Heart right ventricle (tissue), 16 donors: ENCODE data around the gene TRIM40. TPM values are rescaled to one million over a fixed set of nuclear protein-coding genes. Genes with fewer than 3 reads are reported as not detected.

Experiments
- ATAC-seq, 8 donors: fragments of 200-7000 bp; cut with Tn5 transposase; one replicate each; pipeline ENCODE4 v1.9.1; 2020; ENCODE audit warnings: mild to moderate bottlenecking in 8 of 8, moderate library complexity in 8 of 8, moderate number of reproducible peaks in 1 of 8
- DNase-seq, 2 donors: peaks; one replicate each; pipeline ENCODE4 v3.0.0-alpha.2; 2020
- H3K27ac ChIP-seq, 10 donors: fragments of 200-600 bp; sonication (generic) in 2 of 10; one replicate each; pipeline versions ENCODE4 v1.5.0 to v1.8.0; 2020 to 2022; ENCODE audit warnings: mild to moderate bottlenecking in 3 of 10
- H3K27me3 ChIP-seq, 7 donors: fragments of 200-600 bp; one replicate each; pipeline ENCODE4 v1.8.0; 2021 to 2022; ENCODE audit warnings: mild to moderate bottlenecking in 2 of 7
- H3K36me3 ChIP-seq, 9 donors: fragments of 200-600 bp; sonication (generic) in 1 of 9; one replicate each; pipeline versions ENCODE4 v1.5.0 to v1.8.0; 2020 to 2022; ENCODE audit warnings: mild to moderate bottlenecking in 2 of 9
- H3K4me1 ChIP-seq, 9 donors: fragments of 200-600 bp; sonication (generic) in 1 of 9; one replicate each; pipeline versions ENCODE4 v1.5.0 to v1.8.0; 2020 to 2022; ENCODE audit warnings: mild to moderate bottlenecking in 4 of 9
- H3K4me3 ChIP-seq, 10 donors: fragments of 200-600 bp; sonication (generic) in 2 of 10; one replicate each; pipeline versions ENCODE4 v1.5.0 to v1.8.0; 2020 to 2022; ENCODE audit warnings: mild to moderate bottlenecking in 7 of 10, moderate library complexity in 2 of 10
- H3K9me3 ChIP-seq, 11 donors: fragments of 200-600 bp in 10 of 11; sonication (generic) in 2 of 11; one replicate each; pipeline versions ENCODE4 v1.5.0 to v1.8.0; 2013 to 2022; ENCODE audit warnings: mild to moderate bottlenecking in 2 of 11, control low read depth in 1 of 11, moderate library complexity in 1 of 11
- WGBS, 2 donors: extraction: QIAGEN DNeasy Blood & Tissue Kit; methylation state at CpG; one replicate each; pipeline ENCODE4 v1.1.7; 2013; ENCODE audit warnings: inconsistent platforms in 1 of 2; 5-methylcytosine and 5-hydroxymethylcytosine counted together
- intact Hi-C, 10 donors: fragments of 100-400 bp; cut with DNase I; formaldehyde crosslinking; loops; one replicate each; pipeline versions ENCODE4 v1.11.1 to v1.14.2; 2022
- long read RNA-seq, 3 donors: library from polyadenylated mRNA; unstranded; transcript quantifications; one replicate each; pipeline ENCODE4 v2.0.0, GENCODE V29; 2020 to 2021
- polyA plus RNA-seq, 2 donors: library from polyadenylated mRNA; stranded (reverse); fragments of 200-250 nt; gene quantifications; one replicate each; pipeline ENCODE4 v1.2.3, GENCODE V29; 2013
- total RNA-seq, 10 donors: library from RNA; stranded (reverse); fragmentation: NEBNext Ultra II Directional in 3 of 10; extraction: Animal tissue kit (Norgen Biotek cat#: 25700) in 3 of 10; gene quantifications; one replicate each; pipeline versions ENCODE4 v1.2.1 to v1.2.4, GENCODE V29; 2021 to 2023
- TF ChIP-seq, protein P1 (sequence below), 9 donors: fragments of 200-600 bp; sonication (generic) in 2 of 9; IDR thresholded peaks; one replicate each; pipeline versions ENCODE4 v1.5.0 to v1.8.0; 2021 to 2022; ENCODE audit warnings: antibody characterized with exemption in 9 of 9, mild to moderate bottlenecking in 5 of 9, moderate library complexity in 1 of 9
- donor health status: Arrhythmogenic right ventricular cardiomyopathy.
- donor health status: ischemic (EF 13 %, LVEDD 7.1; RV severe dilation, severe dysfunction).
- donor health status: healthy with polysubstance abuse.
- donor health status: DM: no; HTN: yes; CAD: no.
- donor health status: DM: no; HTN: no; CAD: no.
- donor health status: ischemic (EF 25% LVEDD 6.9; RV normal size, moderate dysfunction).
- donor health status: ischemic (EF 25% LVEDD 5.7; RV mildly dilated, moderate dysfunction).
- donor health status: healthy.
- donor health status: DM: yes; HTN: yes; CAD: no.
- donor health status: Ischemic cardiomyopathy.
- donor health status: ischemic (EF 35%, LVEDD 5.7; RV mildly dilated, moderate dysfunction).
- donor health status: nonischemic (EF 11% LVEDD 7.7; RV severe dilation, severe dysfunction).
- donor health status: DM: yes; HTN: yes; CAD: no.
- donor health status: PGD.
- donor health status: ischemic (EF 29% LVEDD 5.4; RV normal size, mild dysfunction).
- donor health status: nonischemic (EF 23%, LVEDD 6.1; RV moderate dilation, normal function).

The TRIM40 gene, protein sequence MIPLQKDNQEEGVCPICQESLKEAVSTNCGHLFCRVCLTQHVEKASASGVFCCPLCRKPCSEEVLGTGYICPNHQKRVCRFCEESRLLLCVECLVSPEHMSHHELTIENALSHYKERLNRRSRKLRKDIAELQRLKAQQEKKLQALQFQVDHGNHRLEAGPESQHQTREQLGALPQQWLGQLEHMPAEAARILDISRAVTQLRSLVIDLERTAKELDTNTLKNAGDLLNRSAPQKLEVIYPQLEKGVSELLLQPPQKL
- total RNA-seq, result not detected
- polyA plus RNA-seq, result not detected
- long read RNA-seq, donor 1, result 0 reads
- long read RNA-seq, donor 2, result 0 reads
- long read RNA-seq, donor 3, result 0 reads

DNA sequence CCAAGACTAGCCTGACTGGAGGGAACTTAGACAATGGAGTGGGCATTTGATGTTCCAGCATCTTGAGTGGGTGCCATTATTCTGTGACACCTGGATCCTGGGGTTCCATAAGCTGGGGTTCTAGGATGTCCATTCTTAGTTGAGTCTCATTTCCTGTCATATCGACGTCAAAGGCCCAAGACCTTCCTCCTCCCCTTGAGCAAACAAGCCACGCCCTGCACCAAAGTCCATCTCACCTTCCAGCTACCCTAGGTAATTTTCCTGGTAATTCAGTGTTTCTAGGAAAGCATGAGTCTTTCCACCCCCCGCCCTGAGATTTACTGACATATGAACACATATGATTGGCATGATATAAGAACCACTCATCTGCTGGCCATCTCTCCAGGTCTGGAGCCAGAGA is at the start of gene TRIM40:
Gene TRIM40, plus strand, starts transcription at position 384 of the 400 bp plus-strand sequence. CDS start 897 bp downstream, outside the sequence.
- intact Hi-C loops, result loop anchor here in 2 of 10 donors (10.0 kb wide), 2 partner anchors 121 to 291 kb away; no protein-coding TSS in a partner anchor
- H3K36me3 ChIP-seq, result no peaks in the 10 kb centered on the region
- DNase-seq (no peak), ATAC-seq (no peak)
- H3K27ac ChIP-seq, result no peak within 1 kb of the TSS
- H3K9me3 ChIP-seq, result no peaks in the 10 kb centered on the region
- H3K4me1 ChIP-seq, result peaks cover 0 to 4% (median 0%) of the 10 kb centered on the region in 9 donors
- H3K4me3 ChIP-seq, result no peak within 1 kb of the TSS
- TF ChIP-seq, protein P1, sequence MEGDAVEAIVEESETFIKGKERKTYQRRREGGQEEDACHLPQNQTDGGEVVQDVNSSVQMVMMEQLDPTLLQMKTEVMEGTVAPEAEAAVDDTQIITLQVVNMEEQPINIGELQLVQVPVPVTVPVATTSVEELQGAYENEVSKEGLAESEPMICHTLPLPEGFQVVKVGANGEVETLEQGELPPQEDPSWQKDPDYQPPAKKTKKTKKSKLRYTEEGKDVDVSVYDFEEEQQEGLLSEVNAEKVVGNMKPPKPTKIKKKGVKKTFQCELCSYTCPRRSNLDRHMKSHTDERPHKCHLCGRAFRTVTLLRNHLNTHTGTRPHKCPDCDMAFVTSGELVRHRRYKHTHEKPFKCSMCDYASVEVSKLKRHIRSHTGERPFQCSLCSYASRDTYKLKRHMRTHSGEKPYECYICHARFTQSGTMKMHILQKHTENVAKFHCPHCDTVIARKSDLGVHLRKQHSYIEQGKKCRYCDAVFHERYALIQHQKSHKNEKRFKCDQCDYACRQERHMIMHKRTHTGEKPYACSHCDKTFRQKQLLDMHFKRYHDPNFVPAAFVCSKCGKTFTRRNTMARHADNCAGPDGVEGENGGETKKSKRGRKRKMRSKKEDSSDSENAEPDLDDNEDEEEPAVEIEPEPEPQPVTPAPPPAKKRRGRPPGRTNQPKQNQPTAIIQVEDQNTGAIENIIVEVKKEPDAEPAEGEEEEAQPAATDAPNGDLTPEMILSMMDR (IDR thresholded peaks at IDR 0.05), result no peak
- WGBS, 2 donors, result 58 to 63% methylated on average over 4 of the region's 4 CpGs
- peaks cover 0 to 81% (median 56%) of the 10 kb centered on the region in 7 donors for H3K27me3 ChIP-seq

DNA sequence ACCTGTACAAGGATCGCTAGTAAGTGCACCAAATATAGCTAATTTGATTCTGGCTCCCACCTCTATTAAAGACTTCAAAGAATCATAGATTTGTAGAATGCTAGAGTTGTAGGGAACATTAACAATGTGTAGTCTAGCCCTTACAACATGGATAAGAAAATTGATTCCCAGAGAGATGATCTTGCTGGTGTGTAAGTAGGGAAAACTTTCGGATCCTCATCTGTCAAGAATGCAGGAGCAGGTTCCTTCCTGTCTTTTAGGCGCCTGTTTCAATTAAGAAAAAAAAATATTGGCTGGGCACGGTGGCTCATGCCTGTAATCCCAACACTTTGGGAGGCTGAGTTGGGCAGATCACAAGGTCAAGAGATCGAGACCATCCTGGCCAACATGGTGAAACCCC is 48.1 kb upstream of the TRIM40 start:
- DNase-seq (no peak), ATAC-seq (no peak)
- WGBS, 2 donors, result 61 to 71% methylated on average over 5 of the region's 5 CpGs
- H3K36me3 ChIP-seq, result no peaks in the 10 kb centered on the region
- peaks cover 0 to 65% (median 55%) of the 10 kb centered on the region in 7 donors for H3K27me3 ChIP-seq
- TF ChIP-seq, protein P1 (IDR thresholded peaks at IDR 0.05), result no peak
- H3K9me3 ChIP-seq, result peaks cover 0 to 5% (median 0%) of the 10 kb centered on the region in 11 donors
- no peak overlapping the region for H3K27ac ChIP-seq
- H3K4me1 ChIP-seq, result peaks cover 0 to 7% (median 0%) of the 10 kb centered on the region in 9 donors
- no peak overlapping the region for H3K4me3 ChIP-seq
- intact Hi-C loops, result no loop called here

DNA sequence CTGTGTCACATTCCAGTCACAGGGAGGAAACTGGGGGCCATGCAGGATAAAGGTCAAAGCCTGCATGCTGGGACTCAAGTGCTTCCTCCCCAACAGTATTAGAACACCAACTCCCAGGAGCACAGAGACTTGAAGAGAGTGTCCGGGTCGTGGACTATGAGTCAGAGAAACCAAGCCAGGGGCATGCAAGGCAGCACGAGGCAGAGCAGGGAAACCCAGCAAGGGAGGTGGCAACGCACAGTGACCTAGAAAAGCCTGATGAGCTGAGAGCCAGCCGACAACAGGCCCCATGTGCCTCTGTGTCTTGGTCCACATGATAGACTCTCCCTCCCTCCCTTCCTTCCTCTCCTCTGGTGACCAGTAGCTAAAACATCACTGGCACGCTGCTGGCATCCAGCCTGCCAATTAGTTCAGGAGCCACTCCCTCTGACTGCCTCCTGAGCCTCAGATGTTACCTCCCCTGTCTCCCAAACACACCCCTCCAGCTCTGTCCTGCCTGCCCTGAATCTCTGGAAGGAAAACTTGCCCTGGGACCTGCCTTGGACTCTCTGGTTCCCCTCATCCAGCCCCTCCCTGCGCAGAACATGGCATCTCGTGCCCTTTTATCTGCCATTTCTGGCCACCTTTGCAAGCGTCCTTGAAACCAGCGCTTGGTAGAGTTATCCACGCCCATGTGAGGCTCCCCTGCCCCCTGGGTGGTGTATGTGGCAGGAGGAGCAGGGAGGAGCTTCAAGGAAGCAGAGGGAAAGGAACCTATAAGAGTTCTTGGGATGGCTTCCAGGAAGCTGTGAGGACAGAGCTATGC is 44.2 kb upstream of the TRIM40 start:
- peaks cover 0 to 19% (median 0%) of the 10 kb centered on the region in 9 donors for H3K4me1 ChIP-seq
- DNase-seq (no peak), ATAC-seq (peak in 5 of 8 donors; percentile 19 to 75 (median 56))
- H3K4me3 ChIP-seq, result no peak overlapping the region
- 44 to 45% methylated on average over 11 of the region's 11 CpGs for WGBS, 2 donors
- no peaks in the 10 kb centered on the region for H3K36me3 ChIP-seq
- H3K9me3 ChIP-seq, result no peaks in the 10 kb centered on the region
- no peak overlapping the region for H3K27ac ChIP-seq
- TF ChIP-seq, protein P1 (IDR thresholded peaks at IDR 0.05), result no peak
- intact Hi-C loops, result no loop called here
- H3K27me3 ChIP-seq, result peaks cover 0 to 96% (median 59%) of the 10 kb centered on the region in 7 donors

DNA sequence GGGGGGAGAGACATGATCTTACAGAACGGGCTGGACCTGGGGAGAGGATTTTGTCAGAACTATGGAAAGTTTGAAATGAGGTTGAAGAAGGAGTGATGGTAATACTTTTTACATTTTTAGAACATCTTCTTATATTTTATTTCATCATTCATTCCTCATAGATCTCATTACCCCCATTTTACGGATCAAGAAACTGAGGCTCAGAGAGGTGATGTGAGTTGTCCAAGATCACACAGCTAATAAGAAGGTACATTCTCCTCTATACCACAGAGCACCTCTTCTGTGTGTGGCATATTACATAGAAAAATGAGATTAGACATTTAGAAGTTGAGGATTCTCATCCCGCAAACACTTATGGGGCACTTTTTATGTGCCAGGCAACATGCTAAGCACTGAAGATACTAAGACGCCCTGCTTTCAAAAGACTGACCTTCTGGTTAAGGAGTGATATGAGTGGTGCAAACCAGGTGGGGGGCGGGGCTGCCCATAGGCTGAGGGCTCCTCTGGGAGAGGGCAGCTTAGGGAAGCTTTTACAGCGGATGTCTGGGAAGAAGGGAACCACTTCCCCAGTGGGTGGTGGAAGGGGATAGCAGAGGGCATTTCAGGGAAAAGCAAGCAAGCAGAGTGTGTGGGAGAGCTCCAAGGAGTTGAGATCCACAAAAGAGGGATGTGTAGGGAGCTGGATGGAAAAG is 42.9 kb upstream of the TRIM40 start:
- Histone ChIP-seq H3K4me1 (peaks cover 0 to 19% (median 0%) of the 10 kb centered on the region in 9 donors), H3K27me3 (peaks cover 0 to 96% (median 50%) of the 10 kb centered on the region in 7 donors), H3K36me3 (no peaks in the 10 kb centered on the region), H3K27ac (no peak overlapping the region), H3K4me3 (no peak overlapping the region), H3K9me3 (no peaks in the 10 kb centered on the region)
- no peak for DNase-seq
- ATAC-seq, result no peak
- TF ChIP-seq, protein P1 (IDR thresholded peaks at IDR 0.05), result no peak
- 58 to 70% methylated on average over 6 of the region's 6 CpGs for WGBS, 2 donors
- intact Hi-C loops, result no loop called here
